Measurements from ENCODE around the gene CTDNEP1. TPM values are rescaled to one million over a fixed set of nuclear protein-coding genes. Genes with fewer than 3 reads are reported as not detected.

The CTDNEP1 gene
- total RNA-seq, 2 donors from 2014 or later: 108 to 117 TPM

DNA sequence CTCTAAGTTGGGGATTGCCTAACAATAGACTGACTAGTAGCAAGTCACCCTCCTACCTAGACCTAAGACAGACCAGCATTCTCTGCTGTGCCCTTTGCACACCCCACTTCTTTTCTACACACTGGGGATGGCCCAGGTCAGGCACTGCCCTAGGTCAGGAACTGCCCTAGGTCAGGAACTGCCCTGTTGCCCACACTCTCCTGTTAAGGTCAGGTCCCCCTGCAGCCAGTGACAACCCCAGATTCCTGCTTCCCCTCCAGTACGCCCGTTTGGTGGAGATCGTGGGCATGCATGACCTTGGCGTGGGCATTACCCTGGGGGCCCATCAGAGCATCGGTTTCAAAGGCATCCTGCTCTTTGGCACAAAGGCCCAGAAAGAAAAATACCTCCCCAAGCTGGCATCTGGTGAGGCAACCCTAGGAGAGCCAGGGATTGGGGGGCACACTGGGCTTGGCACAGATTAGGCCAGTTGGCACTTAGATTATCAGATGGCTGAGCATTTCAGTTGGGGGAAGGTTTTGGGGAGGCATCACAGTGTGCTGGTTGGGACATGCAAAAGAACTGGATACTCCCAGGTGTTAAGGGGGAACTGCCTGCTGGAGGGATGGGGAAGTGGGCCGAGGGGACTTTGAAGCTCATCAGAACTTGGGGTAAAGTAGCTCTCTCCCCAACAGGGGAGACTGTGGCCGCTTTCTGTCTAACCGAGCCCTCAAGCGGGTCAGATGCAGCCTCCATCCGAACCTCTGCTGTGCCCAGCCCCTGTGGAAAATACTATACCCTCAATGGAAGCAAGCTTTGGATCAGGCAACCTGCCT lies 30.0 kb downstream of the CTDNEP1 start:
- no peak for ATAC-seq
- intact Hi-C loops (cut with DNase I, micrococcal nuclease): no loop called here
- peak in 1 of 2 donors; percentile 6 for DNase-seq

DNA sequence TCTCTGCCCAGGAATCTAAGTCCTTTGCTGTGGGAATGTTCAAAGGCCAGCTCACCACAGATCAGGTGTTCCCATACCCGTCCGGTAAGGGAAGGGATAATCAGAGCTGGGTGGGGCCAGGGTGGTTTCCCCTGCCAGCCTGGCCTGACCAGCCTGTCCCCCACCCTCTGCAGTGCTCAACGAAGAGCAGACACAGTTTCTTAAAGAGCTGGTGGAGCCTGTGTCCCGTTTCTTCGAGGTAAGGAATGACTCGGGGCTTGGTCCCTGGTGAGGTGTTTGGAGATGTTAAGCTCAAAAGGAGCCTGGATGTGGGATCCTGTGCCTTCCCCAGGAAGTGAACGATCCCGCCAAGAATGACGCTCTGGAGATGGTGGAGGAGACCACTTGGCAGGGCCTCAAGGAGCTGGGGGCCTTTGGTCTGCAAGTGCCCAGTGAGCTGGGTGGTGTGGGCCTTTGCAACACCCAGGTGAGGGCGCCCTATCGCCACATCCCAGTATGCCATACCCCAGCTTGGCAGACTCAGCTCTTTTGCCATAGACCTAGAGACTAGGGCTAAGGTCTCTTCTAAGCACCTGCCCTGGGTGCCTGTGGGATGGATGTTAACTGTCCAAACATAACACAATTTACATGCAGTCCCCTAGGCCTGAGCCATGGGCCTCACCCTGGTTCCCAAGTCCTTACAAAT lies 30.8 kb downstream of the CTDNEP1 start:
- intact Hi-C loops (cut with DNase I, micrococcal nuclease): no loop called here
- peak; percentile 72 for ATAC-seq
- DNase-seq: peak; percentile 74 to 78

DNA sequence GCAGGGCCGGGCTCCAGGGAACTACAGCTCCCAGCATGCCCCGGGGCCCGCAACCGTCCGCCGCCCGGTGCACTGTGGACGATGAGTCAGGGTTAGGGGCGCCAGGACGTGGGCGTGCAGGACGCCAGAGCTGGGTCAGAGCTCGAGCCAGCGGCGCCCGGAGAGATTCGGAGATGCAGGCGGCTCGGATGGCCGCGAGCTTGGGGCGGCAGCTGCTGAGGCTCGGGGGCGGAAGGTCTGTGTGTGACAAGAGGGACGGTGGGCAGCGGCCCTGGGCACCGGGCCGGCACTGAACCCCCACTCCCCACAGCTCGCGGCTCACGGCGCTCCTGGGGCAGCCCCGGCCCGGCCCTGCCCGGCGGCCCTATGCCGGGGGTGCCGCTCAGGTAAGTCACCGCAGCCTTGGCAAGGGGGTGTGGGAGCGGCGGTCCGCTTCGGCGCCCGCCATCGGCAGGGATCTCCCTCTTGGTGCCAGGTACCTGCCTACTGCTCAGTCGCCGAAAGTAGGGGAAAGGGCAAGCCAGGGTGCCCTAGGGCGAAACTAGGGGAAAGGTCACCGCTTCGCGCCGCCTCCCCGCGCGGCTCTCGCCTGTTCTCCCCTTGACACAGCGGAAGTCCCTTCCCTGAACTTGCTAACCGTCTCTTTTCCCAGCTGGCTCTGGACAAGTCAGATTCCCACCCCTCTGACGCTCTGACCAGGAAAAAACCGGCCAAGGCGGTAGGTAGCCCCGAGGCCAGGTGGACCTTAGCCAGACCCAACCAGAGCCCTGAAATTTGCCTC lies 31.5 kb downstream of the CTDNEP1 start, which contains the start of the genes ACADVL and DLG4:
TSS of gene ACADVL (plus strand) at position 127 of the 781 bp plus-strand sequence. CDS start at position 174, 47 bp downstream.
TSS of gene DLG4 (minus strand) at position 25 of the 781 bp plus-strand sequence.
- DNase-seq: peak; percentile 92
- peak; percentile 69 for ATAC-seq
- intact Hi-C loops (cut with DNase I, micrococcal nuclease): no loop called here

DNA sequence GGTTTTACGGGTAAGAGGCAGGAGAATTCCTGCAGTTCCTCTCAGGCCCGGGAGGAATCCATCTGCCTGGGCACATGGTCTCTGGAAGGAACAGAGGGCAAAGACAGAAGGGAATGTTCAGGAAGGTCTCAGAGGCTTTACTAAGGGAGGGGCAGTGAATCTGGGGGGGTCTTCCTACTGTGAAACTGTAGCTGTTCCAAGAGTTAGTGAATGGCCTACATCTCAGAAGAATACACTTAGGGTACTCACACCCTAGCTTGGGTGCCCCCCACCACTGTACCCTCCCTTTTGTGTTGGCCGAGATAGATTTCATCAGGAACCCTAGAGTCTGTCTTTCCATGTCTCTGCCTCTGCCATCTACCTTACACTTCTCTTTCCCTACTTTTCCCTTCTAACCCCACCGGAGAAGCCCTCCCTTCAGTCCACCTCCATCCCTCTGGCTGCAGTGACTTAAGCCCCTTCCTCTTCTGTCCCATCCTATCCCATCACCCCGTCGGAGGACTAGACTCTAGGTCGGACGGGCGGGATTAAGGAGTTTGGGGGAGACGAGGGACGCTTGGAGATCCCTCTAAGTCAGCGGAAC lies 32.2 kb downstream of the CTDNEP1 start:
- DNase-seq (no peak), ATAC-seq (no peak)
- intact Hi-C loops (cut with DNase I, micrococcal nuclease): no loop called here

DNA sequence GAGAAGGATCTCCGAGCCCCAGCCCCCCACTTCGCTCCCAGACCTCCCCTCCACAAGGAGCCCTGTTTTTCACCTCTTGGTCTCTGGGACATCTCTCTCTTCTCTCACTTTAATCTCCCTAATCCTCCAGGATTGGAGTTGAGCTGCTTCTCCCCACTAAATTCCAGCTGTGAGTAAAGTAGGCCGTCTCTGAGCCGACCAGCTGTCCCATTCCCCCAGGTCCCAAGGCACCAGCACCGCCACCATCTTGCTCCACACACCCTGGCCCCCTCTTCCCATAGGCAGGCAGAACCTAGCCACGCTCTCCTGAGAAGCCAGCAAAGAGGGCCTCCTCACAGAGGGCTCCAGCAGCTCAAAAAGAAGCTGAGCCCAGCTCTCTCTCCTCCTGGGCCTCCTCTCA lies 32.8 kb downstream of the CTDNEP1 start:
- intact Hi-C loops (cut with DNase I, micrococcal nuclease): no loop called here
- ATAC-seq: no peak
- no peak for DNase-seq

DNA sequence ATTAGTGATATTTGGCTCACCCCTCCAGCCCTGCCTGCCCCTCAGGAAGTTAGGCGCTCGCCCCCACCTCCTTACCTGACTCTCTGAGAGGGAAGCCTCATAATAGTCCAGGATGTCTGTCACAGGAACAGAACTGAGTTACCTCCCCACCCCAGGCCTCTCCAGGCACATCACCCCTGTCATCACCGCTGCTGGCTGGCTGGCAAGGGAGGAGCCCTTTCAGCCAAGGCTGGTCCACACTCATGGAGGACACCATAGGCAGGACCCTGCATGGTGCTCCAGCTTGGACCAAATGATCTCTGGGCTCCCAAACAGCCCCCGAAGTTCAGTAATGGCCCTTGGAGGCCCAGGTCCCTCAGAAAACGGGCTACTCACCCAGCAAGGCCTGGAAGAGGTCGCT lies 33.4 kb downstream of the CTDNEP1 start:
- ATAC-seq: no peak
- intact Hi-C loops (cut with DNase I, micrococcal nuclease): no loop called here

DNA sequence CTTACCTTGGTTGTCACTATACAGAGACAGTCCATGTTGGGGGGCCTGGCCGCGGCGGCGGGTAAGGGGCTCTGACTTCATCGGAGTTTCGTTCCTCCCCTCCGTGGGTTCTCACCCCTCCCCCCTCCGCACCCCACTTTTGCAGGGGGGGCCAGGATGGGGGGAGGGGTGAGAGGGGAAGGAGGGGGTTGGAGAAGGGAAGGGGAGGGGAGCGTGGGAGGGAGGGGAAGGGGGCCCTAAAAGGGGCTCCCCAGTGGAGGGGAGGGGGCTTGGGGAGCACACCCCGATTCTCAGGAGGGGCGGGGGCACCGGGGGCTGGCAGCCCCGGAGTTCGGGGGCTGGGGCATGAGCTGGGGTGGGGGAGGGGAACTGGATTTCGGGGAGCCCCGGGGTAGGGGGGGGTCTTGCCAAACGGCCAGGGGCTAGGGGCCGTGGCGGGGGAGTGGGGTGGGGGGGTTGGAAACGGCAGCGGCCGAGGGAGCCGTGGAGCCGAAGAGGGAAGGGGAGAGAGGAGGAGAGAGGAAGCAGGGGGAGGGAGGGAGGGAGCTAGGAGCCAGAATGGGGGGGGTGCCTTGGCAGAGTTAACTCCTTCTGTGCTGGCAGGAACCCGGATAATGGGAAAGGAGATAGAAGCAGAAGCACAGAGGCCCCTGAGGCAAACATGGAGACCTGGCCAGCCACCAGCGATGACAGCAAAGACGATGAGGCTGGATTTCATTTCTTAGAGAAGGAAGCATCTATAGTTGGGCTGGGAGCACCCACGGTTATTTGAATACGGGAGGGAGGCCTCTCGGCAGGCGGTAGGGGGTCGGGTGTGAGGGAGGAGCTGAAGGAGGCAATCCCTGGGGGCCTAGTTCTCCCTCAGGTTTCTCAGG lies 34.2 kb downstream of the CTDNEP1 start:
- DNase-seq: peak in 1 of 2 donors; percentile 56
- no peak for ATAC-seq
- intact Hi-C loops (cut with DNase I, micrococcal nuclease): no loop called here

More for the DNA sequence above, 33.4 kb downstream of the CTDNEP1 start:
- DNase-seq: no peak

DNA sequence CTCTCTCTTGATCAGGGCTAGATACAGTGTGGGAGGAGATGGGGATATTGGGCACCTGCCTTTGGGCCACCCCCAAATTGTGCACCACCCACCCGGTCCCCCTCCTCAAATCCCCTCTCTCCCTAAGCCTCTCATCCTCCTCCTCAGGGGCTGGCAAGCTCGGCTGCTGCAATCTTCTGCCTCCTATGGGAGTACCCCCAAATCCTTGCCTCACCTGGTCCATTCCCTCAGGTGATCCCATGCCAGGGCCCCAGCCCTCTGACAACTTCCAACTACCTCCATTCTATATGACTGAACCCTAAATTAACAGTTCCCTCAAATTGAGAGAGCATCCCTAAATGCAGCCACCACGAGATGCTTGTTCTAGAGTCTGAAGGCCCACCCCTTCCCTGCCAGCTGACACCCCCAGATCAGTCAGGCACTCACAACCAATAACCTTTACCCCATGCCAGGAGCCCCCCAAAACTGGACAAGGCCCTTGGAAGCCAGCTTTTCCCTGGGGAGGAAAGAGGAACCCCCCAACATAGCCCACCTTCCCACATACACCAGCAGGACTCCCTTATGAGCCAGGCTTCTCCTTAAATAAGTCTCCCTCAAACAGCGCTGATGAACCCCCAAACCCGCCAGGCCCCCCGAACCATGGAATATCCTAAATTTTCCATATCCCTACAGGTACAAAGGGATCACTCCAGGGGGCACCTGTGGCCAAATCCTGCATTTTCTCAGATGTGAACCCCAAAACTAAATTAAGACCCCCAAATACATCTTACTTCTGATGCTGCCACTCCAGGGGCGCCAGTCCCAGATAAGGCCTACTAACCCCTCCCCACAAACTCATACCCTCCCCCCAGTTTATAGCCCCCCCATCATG lies 35.1 kb downstream of the CTDNEP1 start:
- DNase-seq (no peak), ATAC-seq (no peak)
- intact Hi-C loops (cut with DNase I, micrococcal nuclease): no loop called here

DNA sequence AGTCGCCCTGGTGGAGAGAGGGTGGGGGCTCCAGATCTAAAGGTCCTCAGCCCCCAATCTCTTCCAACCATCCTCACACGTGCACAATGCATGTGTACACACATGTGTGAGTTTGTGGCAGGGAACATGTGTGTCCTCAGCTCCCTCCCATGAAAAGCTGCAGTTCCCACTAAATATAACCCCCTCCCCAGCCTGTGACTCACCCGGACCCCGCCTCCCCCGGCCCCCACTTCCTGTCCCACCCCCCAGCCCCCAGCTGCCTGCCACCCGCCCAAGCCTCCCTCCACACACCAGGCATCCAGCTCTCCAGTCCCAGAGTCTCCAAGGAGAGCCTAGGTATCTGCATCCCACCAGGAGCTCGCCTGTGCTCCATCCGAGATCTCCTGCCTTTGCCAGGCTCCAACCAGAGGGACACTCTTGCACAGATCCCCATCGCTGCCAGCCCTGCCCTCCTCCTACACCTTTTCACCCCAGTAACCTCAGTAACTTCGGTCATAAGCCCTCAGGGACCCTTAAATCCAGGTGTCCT lies 35.8 kb downstream of the CTDNEP1 start:
- no peak for DNase-seq

DNA sequence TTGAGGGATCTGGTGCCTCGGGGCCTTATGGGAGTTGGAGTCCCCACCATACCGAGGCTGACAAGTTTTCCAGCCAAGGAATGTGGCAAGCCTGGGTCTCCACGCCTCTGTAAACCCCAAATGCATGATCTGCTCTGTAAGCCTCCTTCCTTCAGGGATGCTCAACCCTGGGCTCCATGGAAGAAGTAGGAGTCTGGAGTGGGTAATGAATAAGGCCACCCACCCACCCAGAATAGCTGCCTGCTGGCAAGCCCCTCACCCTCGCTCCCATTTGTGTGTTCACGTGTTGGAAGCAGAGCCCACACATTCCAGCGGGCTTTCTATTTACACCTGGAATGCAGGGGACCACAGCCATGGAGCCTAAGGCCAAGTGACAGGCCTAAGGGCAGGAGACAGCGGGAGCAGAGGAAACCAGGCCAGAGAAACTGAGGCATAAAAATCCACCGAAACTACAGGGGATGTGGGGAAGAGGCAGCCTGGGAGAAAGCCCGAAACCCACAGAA lies 36.3 kb downstream of the CTDNEP1 start:
- DNase-seq (no peak), ATAC-seq (no peak)
- intact Hi-C loops (cut with DNase I, micrococcal nuclease): no loop called here

More for the DNA sequence above, 35.8 kb downstream of the CTDNEP1 start:
- ATAC-seq: no peak
- intact Hi-C loops (cut with DNase I, micrococcal nuclease): no loop called here

DNA sequence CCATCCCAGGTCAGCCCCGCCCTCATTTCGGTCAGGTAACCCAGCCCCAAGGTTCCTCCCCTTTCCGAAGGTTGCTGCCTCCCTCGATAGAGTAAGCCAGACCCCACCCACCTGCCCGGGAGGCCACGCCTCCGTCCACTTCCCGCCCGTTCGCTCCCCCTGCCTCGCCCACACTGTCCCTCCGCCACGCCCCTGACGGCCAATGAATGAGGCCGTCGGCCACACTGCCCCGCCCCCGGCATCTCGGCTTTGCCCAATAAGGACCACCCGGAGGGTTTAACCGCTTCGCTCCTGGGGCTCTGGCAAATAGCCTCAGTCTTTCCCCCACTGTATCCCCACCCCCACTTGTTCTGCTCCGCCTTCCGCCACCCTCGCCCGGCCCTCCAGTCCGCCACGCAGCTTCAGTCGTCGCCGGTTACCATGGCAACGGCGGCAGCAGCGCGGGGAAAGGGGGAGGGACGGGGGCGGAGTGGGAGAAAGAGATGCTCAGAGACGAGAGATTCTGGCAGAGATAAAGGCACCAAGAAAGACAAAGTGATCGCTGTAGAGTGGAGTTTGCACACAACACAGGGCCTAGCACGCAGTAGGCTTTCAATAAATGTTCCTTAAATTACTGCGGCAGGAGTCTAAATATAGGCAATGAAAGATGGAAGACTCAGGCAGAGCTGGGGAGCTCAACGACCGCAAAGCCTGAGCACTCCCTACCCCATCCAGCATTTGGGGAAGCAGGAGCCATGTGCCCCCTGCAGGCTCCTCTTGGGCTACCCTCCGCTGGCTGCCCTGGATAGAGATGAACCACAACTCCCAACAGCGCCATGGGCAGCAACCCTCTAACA lies 37.0 kb downstream of the CTDNEP1 start:
- DNase-seq: peak; percentile 99
- peak; percentile 88 for ATAC-seq
- intact Hi-C loops (cut with DNase I, micrococcal nuclease): no loop called here

DNA sequence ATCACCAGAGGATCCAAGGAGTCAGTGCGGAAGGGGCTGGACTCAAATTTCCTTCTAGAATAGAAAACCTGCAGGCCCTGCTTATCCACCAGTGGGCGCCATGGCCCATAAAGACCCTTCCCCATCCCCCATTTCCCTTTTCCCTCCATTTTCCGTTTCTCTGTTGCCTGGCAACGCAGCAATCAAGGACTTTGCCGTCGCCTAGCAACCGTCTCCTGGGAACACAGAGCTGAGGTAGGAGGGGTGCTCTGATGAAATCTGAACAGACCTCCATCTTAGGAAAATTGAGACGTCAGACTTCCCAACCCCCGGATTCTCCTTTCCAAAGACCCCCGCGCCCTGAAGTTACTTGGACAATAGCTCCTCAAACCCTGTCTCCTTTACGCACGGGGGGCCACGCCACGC lies 37.6 kb downstream of the CTDNEP1 start:
- DNase-seq (peak in 1 of 2 donors; percentile 82), ATAC-seq (peak; percentile 20)

DNA sequence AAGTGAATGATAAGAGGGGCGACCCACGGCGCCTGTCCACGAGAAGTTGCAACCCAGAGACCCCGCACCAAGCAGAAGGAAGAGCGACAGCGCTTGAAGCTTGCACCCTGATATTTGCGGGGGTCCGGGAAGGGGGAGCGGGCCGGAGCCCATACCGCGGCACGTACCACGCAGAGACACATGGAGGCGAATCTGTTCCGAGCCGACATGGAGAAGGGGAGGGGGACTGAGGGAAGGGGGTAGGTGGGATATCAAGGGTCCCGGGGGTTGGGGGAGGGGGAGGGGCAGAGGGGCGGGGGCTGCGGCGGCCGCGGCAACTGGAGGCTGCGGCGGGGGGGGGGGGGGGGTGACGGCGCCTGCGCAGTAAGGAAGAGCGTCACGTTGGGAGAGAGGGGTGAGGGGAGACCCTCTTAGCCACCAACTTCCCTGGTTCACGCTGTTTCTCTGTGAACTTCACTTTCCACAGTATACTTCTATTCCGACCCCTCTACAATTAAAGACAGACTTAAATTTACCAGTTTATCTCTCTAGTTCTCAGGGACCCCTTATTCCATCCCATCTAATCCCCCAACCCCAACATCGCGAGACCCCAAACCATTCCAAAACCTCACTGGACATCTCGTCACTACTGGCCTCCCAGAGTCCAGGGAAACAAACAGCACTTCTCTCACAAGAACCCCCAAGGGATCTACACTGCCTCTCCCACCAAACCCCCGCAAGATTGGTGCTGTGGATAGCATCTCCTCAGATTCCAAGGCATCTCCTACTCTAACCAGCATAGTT lies 39.9 kb downstream of the CTDNEP1 start:
- intact Hi-C loops (cut with DNase I, micrococcal nuclease): no loop called here
- DNase-seq (no peak), ATAC-seq (no peak)

More for the DNA sequence above, 37.6 kb downstream of the CTDNEP1 start:
- intact Hi-C loops (cut with DNase I, micrococcal nuclease): no loop called here

DNA sequence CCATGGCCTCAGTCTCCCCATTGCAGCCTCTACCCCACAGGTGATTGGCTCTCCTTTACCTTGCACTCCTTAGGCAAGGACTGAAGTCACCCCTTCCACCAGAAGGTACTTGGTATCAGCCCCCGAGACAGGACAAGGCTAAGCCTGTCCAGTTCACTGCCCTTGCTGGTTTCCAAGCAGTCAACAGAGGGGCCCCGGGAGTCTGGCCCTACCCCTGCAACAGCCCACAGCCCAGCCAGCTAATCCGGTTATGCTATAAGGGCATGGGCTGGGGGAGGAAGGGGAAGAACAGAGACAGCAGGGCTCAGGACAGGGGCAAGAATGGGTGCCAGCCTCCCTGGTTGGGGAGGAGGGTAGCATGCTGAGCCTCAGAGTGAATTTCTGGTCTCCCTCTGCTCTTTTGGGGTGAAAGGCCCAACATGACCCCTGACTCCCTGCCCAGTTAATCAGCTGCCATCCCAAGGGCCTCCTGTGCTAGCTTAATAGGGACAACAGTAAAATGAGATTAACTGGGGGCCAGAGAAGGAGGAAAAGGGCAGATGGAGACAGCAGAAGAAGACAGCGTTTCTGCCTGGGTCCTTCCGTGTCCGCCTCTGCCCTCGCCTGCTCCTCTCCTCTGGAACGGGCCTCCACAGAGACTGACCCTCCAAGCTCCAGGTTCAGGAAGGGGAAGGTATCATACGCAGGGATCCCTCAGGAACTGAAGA lies 42.6 kb downstream of the CTDNEP1 start:
- ATAC-seq (no peak), DNase-seq (no peak)
- intact Hi-C loops (cut with DNase I, micrococcal nuclease): no loop called here

All from left colon (tissue), 2 donors.